T-helper 17 cell (primary cell): ENCODE measurements around the gene GALNT5. TPM values are rescaled to one million over a fixed set of nuclear protein-coding genes. Genes with fewer than 3 reads are reported as not detected.
A peak's percentile ranks its signal among the peaks of the same experiment; 100 is the strongest.

ENCODE experiments used
- ATAC-seq: fragments of 150-1000 bp; cut with Tn5 transposase; 2 replicates; pipeline ENCODE4 v1.10.0; 2021; ENCODE audit warnings: mild to moderate bottlenecking, moderate library complexity
- DNase-seq, 3 donors: peaks; one replicate each; pipeline versions ENCODE4 v3.0.0 to v3.0.0-alpha.2; 2020 to 2021
- H3K9me3 ChIP-seq: one replicate; pipeline ENCODE4 v1.7.0; 2013; ENCODE audit warnings: low read length, mild to moderate bottlenecking; ENCODE audit not compliant: control insufficient read depth, poor library complexity, severe bottlenecking
- H3K27ac Mint-ChIP-seq: one replicate; pipeline ENCODE4 v1.8.0; 2022; ENCODE audit warnings: mild to moderate bottlenecking, moderate library complexity, mixed read lengths
- H3K27me3 Mint-ChIP-seq: one replicate; pipeline ENCODE4 v1.8.0; 2022; ENCODE audit warnings: mixed read lengths
- H3K36me3 Mint-ChIP-seq: one replicate; pipeline ENCODE4 v1.8.0; 2022; ENCODE audit warnings: low read depth, mixed read lengths
- H3K4me1 Mint-ChIP-seq: one replicate; pipeline ENCODE4 v1.8.0; 2022; ENCODE audit warnings: mild to moderate bottlenecking, mixed read lengths
- H3K4me3 Mint-ChIP-seq: one replicate; pipeline ENCODE4 v1.8.0; 2022; ENCODE audit warnings: mild to moderate bottlenecking, moderate library complexity, mixed read lengths
- total RNA-seq, 4 donors: library from RNA in 2 of 4; stranded (reverse) in 2 of 4; gene quantifications; one replicate each; pipeline ENCODE4 v1.2.3 and lab custom pipeline; 2022 to 2026

Gene GALNT5
- total RNA-seq, 2 donors from 2014 or later: not detected

DNA sequence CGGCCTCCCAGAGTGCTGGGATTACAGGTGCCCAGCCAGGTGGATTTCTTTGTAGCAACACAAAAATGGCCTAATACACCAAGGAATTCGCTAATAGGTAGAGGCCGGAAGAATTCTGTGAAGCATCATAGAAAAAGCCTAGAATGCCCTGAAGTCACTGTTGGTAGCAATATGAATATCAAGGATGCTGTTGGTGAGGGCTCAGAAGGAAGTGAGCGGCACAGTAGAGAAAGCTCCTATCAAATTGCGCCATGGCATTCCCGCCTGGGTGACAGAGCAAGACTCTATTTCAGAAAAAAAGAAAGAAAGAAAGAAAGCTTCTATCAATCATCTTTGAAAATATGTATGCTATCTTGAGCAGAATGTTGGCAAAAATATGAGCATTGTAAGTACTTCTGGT lies 23.8 kb downstream of the GALNT5 start:
- Mint-ChIP-seq H3K4me1 (no peaks in the 10 kb centered on the region), H3K4me3 (no peak overlapping the region), H3K27me3 (peaks cover 23% of the 10 kb centered on the region), H3K27ac (no peak overlapping the region), H3K36me3 (no peaks in the 10 kb centered on the region)
- ATAC-seq: no peak
- DNase-seq: no peak
- no peaks in the 10 kb centered on the region for H3K9me3 ChIP-seq

DNA sequence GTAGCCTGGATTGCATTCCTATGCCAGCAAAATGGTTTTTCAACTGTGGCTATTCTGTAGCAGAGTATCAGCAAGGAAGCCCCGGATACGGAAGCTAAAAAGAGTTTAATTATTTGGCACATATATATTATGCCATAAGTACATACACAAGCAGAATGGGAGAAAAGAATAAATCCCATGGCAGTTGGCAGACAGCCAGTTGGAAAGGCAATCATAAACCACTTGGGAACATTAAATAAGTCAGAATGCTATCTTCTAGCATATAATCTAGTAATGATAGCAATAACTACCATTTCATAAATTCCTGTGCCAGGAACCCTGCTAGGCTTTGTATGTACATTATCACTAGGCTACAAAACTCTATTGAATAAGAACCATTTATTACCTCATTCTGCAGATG lies 26.0 kb downstream of the GALNT5 start:
- H3K4me1 Mint-ChIP-seq: no peaks in the 10 kb centered on the region
- H3K27me3 Mint-ChIP-seq: peaks cover 36% of the 10 kb centered on the region
- H3K27ac Mint-ChIP-seq: no peak overlapping the region
- H3K9me3 ChIP-seq: no peaks in the 10 kb centered on the region
- no peak for ATAC-seq
- DNase-seq: no peak
- peaks cover 4% of the 10 kb centered on the region for H3K36me3 Mint-ChIP-seq
- no peak overlapping the region for H3K4me3 Mint-ChIP-seq

DNA sequence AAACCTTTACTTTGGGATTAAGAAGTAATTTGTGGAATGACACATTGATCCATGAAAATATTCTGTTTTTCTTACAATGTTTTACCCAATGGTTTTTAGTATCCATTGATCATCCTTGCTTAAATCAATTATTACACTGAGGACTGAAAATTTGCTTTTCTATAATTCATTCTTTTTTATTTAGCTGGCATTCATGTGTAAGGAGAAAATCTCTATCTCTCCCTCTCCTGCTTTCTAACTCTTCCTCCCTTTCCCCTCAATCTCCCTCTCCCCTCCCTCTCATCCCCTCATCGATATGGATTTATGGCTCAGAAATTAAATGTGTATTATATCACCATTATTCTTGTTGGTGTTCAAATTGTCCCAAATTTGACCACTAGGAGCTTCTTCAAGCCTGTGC lies 29.7 kb downstream of the GALNT5 start:
- no peak overlapping the region for H3K4me3 Mint-ChIP-seq
- peaks cover 28% of the 10 kb centered on the region for H3K27me3 Mint-ChIP-seq
- no peak for ATAC-seq
- H3K9me3 ChIP-seq: no peaks in the 10 kb centered on the region
- H3K36me3 Mint-ChIP-seq: peaks cover 7% of the 10 kb centered on the region
- no peak overlapping the region for H3K27ac Mint-ChIP-seq
- DNase-seq: no peak
- no peaks in the 10 kb centered on the region for H3K4me1 Mint-ChIP-seq

DNA sequence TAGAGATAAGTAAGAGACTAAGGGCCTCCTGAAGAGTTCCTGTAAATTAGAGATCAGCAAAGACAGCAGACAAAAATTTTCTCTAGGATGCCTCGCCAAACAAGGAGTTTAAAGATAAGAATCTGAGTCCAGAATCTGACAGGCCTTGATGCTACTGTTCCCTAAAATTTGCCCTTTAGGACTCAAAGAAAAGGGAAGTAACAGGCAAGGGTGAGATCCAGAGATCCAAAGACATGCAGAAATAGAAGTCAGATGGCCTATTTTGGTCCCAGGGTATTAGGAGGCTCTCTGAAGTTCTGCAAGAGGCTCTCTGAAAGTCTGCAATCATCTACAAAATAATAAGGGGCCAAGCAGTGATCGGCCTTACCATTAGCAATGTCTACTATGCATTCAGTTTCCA lies 33.0 kb downstream of the GALNT5 start:
- peaks cover 30% of the 10 kb centered on the region for H3K27me3 Mint-ChIP-seq
- no peak overlapping the region for H3K4me3 Mint-ChIP-seq
- DNase-seq (no peak), ATAC-seq (no peak)
- H3K27ac Mint-ChIP-seq: no peak overlapping the region
- no peaks in the 10 kb centered on the region for H3K4me1 Mint-ChIP-seq
- H3K9me3 ChIP-seq: no peaks in the 10 kb centered on the region
- H3K36me3 Mint-ChIP-seq: peaks cover 7% of the 10 kb centered on the region

DNA sequence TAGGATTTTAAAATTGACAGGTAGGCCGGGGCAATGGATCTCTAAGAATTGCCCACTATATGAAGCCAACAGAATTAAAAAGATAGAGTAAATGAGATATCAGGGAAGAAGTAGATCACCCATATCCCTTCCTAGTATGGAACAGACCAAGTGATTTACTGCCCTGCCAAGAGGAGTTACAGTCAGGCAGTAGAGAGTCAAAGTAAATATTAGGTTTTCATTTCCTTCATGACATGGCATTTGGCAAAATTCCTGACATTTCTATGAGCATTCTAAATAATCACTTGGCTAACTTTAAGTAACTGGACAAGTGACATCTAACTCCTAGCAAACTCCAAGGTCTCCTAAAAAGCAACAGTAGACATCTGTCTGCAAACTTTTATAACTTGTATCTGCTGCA lies 33.5 kb downstream of the GALNT5 start:
- H3K4me1 Mint-ChIP-seq: no peaks in the 10 kb centered on the region
- H3K27me3 Mint-ChIP-seq: peaks cover 30% of the 10 kb centered on the region
- no peak for DNase-seq
- H3K9me3 ChIP-seq: no peaks in the 10 kb centered on the region
- H3K4me3 Mint-ChIP-seq: no peak overlapping the region
- peaks cover 7% of the 10 kb centered on the region for H3K36me3 Mint-ChIP-seq
- ATAC-seq: no peak
- H3K27ac Mint-ChIP-seq: no peak overlapping the region

DNA sequence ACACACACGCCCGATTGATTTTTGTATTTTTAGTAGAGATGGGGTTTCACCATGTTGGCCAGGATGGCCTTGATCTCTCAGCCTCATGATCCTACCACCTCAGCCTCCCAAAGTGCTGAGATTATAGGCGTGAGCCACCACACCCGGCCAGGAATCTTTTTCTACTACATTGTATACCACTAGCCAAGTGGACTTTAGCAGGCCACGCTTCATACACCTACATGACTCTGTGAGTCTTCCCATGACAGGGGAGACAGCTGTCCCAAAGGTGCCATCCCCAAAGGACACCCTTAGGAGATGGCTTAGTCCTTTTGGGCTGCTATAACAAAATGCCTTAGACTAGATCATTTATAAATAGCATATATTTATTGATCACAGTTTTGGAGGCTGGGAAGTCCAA lies 35.3 kb downstream of the GALNT5 start:
- ATAC-seq (no peak), DNase-seq (no peak)
- no peak overlapping the region for H3K27ac Mint-ChIP-seq
- peaks cover 25% of the 10 kb centered on the region for H3K27me3 Mint-ChIP-seq
- H3K4me1 Mint-ChIP-seq: no peaks in the 10 kb centered on the region
- no peak overlapping the region for H3K4me3 Mint-ChIP-seq
- peaks cover 3% of the 10 kb centered on the region for H3K36me3 Mint-ChIP-seq
- H3K9me3 ChIP-seq: no peaks in the 10 kb centered on the region

DNA sequence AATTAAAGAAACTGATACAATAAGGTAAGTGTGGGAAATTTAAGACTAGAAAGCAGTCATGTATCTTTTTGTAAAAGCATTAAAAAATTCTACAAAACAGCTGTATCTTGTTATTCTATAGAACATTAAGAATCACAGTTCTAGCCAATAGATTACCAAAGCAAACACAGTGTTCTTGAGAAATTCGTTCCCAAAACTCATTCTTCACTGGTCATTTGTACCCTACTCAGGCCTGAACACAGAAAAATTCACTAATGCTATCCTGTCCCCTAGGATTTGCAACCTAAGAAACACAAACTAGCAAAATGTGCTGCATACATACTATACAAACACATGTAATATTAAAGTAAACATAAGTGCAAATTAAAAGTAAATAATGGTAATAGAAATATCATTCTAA lies 39.0 kb downstream of the GALNT5 start:
- ATAC-seq (no peak), DNase-seq (no peak)
- no peak overlapping the region for H3K4me3 Mint-ChIP-seq
- no peak overlapping the region for H3K27ac Mint-ChIP-seq
- H3K36me3 Mint-ChIP-seq: no peaks in the 10 kb centered on the region
- H3K4me1 Mint-ChIP-seq: no peaks in the 10 kb centered on the region
- no peaks in the 10 kb centered on the region for H3K9me3 ChIP-seq
- peaks cover 23% of the 10 kb centered on the region for H3K27me3 Mint-ChIP-seq

DNA sequence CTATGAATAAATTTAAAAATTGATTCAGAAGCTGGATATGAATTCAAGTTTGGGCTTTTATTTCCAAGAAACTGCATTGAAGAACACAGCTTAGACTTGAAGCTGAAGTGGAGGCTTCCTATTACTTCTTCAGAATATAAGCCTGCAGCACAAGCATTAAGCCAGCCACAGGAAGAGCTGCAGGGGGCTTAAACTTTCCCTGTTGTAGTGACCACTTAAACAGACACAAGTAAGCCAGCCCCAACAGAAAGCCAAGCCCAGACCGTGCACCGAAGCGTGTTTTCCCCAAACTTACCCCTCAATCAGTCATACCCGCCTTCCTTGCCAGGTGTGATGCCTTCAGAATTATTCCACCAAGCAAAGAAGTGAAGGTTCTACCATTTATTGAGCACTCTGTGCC lies 39.5 kb downstream of the GALNT5 start:
- H3K27ac Mint-ChIP-seq: no peak overlapping the region
- DNase-seq: no peak
- H3K4me1 Mint-ChIP-seq: no peaks in the 10 kb centered on the region

DNA sequence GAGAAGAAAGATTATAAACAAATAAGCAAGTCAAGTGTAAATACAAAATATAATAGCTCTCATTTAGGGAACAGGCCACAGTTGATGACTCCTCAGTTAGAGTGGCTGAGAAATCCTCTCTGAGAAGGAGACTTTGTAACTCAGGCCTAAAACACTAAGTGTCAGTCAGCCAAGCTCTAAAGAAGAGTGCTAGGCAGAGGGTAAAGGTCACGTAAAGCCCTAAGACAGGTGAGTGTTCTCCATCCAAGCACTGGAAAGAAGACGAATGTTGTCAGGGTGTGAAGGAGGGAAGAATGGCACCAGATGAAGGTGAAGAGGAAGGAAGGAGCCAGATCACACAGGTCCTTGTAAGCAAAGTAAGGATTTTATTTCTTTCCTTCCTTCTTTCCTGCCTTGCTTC lies 43.8 kb downstream of the GALNT5 start:
- Mint-ChIP-seq H3K27me3 (peaks cover 22% of the 10 kb centered on the region), H3K36me3 (peaks cover 3% of the 10 kb centered on the region), H3K4me1 (no peaks in the 10 kb centered on the region), H3K27ac (no peak overlapping the region), H3K4me3 (no peak overlapping the region)
- H3K9me3 ChIP-seq: no peaks in the 10 kb centered on the region
- no peak for DNase-seq
- ATAC-seq: no peak

More for the DNA sequence above, 39.5 kb downstream of the GALNT5 start:
- Mint-ChIP-seq H3K4me3 (no peak overlapping the region), H3K36me3 (no peaks in the 10 kb centered on the region), H3K27me3 (peaks cover 23% of the 10 kb centered on the region)
- ATAC-seq: no peak
- no peaks in the 10 kb centered on the region for H3K9me3 ChIP-seq

DNA sequence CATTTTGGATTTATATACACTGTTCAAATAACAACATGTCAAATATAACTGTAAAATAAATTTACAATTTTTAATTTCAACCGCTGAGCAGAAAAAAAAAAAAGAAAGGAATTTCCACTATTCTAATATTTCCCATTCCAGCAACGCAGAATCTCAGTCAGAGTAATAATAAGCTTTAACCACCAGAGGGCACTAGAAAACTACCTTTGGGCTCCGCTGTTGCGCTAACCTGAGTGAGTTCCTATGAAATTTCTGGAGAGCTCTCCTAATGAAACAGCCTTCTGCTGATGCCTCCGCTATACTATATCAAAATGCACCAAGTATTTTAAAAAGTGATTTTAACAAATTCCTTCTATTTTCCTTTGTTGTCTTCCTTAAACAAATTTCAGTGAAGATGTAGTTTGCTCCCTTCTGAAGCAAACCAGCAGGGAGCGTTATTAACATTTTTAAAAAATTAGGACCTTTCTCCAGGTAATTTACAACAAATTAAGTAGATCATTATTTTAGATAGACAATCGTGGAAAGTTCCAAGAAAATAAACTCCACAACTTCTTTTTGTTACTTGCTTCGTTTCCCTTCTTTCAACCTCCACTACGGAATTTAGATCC lies 45.1 kb downstream of the GALNT5 start:
- H3K27me3 Mint-ChIP-seq: peaks cover 14% of the 10 kb centered on the region
- DNase-seq (no peak), ATAC-seq (peak; percentile 82)
- H3K27ac Mint-ChIP-seq: no peak overlapping the region
- H3K4me3 Mint-ChIP-seq: no peak overlapping the region
- peaks cover 3% of the 10 kb centered on the region for H3K36me3 Mint-ChIP-seq
- H3K4me1 Mint-ChIP-seq: peaks cover 7% of the 10 kb centered on the region
- no peaks in the 10 kb centered on the region for H3K9me3 ChIP-seq

DNA sequence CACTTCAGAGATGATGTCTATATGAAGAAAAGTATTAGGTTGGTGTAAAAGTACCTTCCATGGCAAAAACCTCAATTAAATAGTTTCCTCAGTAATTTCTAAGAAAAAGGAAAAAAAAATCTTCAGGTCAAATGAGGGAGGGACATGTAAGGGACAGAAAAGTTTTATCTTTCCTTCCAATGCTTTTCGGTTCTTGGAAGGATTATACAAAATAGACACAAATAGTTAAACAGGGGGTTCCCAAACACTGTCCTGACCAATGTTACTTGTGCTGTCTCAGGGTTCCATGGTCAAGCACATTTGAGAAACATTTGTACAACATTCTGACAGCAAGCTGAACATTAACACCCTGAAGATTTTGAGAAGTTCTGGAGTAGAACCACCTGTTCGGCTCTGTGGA lies 46.1 kb downstream of the GALNT5 start:
- DNase-seq (no peak), ATAC-seq (no peak)
- H3K4me1 Mint-ChIP-seq: peaks cover 7% of the 10 kb centered on the region
- no peaks in the 10 kb centered on the region for H3K9me3 ChIP-seq
- no peak overlapping the region for H3K27ac Mint-ChIP-seq
- H3K36me3 Mint-ChIP-seq: peaks cover 3% of the 10 kb centered on the region
- peaks cover 10% of the 10 kb centered on the region for H3K27me3 Mint-ChIP-seq
- no peak overlapping the region for H3K4me3 Mint-ChIP-seq

DNA sequence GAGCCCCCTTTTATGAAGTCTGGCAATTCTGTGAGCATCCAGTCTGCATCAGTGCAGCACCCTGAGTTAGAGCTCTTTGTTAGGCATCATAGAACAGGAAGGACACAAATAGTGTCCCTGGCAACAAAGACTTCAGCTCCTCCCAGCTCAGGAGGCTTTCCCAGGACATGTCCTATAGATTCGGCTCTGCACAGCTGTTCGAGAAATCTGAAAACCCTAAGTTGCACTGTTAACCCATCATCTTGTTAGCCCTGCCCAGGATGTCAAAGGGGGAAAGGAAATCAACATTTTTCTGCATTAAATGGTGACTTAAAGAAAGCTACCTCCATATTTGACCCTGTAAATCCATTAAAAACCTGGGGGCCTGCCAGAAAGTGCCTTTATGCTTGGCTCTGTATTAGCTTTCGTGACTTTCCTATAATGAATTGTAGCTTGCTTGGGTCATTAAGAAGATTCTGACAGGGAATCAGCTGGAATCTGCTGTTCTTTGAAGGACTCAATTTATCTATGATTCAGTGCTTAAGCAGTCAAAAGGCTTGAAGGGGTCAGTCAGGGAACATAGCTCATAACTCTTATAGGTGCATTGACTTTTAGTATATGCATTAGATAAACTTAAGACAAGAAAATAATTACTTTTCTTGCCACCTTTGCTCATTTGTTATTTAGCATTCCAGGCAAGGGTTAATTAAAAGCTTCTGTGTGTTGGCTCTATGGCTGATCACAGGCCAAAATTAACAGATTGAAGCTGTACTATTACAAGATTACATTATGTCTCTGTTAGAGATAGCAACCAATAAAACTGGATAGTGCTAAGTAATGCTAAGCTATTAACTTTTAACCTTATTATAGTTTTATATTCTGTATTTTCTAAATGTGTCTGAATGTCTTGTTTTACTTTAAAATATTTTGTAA lies 47.6 kb downstream of the GALNT5 start:
- ATAC-seq (no peak), DNase-seq (no peak)
- peaks cover 18% of the 10 kb centered on the region for H3K27me3 Mint-ChIP-seq
- peaks cover 9% of the 10 kb centered on the region for H3K4me1 Mint-ChIP-seq
- no peak overlapping the region for H3K27ac Mint-ChIP-seq
- no peak overlapping the region for H3K4me3 Mint-ChIP-seq
- H3K9me3 ChIP-seq: no peaks in the 10 kb centered on the region
- H3K36me3 Mint-ChIP-seq: peaks cover 3% of the 10 kb centered on the region

DNA sequence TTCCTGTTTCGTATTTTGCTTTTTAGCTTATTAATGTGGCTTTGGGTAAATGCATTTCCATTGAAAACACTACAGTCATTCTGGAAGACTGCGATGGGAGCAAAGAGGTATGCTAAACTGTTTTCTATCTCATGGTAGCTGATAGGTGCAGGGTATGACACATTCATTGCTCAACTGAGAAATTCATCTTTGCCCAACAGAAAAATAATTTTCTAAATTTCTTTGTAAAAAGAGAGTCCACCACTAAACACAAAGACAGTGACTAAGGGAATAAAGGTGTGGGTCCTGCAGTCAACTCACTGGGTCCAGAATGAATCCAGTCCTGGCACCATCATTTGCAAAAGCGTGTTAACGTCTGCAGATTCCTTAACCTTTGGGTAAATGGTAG lies 48.2 kb downstream of the GALNT5 start:
- peaks cover 18% of the 10 kb centered on the region for H3K27me3 Mint-ChIP-seq
- H3K9me3 ChIP-seq: no peaks in the 10 kb centered on the region
- H3K4me3 Mint-ChIP-seq: no peak overlapping the region
- peaks cover 3% of the 10 kb centered on the region for H3K36me3 Mint-ChIP-seq
- H3K27ac Mint-ChIP-seq: no peak overlapping the region
- no peak for DNase-seq
- ATAC-seq: no peak
- H3K4me1 Mint-ChIP-seq: peaks cover 9% of the 10 kb centered on the region

DNA sequence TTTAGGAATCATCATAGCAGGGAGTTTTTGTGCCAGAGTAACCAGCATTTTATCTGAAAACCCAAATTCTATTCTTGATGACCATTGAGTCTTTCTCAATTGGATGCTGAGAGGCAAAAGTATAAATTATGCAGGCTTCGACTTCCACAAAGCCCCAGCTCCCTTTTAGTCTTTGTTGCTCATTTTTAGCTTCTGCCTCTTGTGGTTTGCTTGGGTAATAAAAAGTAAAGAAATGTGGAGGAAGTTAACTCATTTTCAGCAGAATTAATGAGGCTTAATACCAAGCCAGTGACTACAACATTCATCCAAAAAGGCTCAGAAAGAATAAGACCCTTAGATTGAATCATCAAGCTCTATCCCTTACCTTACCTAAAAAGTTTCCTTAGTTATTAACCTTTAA lies 49.5 kb downstream of the GALNT5 start:
- Mint-ChIP-seq H3K27ac (peak overlapping the region; percentile 32), H3K27me3 (peaks cover 18% of the 10 kb centered on the region), H3K4me1 (peaks cover 9% of the 10 kb centered on the region), H3K4me3 (no peak overlapping the region), H3K36me3 (peaks cover 3% of the 10 kb centered on the region)
- ATAC-seq (no peak), DNase-seq (no peak)
- H3K9me3 ChIP-seq: no peaks in the 10 kb centered on the region
